Measurements from ENCODE around the gene NPEPL1.

Gene NPEPL1

GRCh38 chr20:58705208-58705926, 12.8 kb downstream of the NPEPL1 start:
- no peak for TF ChIP-seq CTCF (conservative IDR thresholded peaks at IDR 0.05; ENCODE audit: control insufficient read depth, insufficient read depth, low read depth, low read length)
- DNase-seq (ENCODE audit: low read depth): no peak
- no peak overlapping the region for H3K4me3 ChIP-seq (ENCODE audit: control insufficient read depth, low read depth, low read length)

GRCh38 chr20:58706150-58706892, 13.7 kb downstream of the NPEPL1 start:
- H3K4me3 ChIP-seq (ENCODE audit: control insufficient read depth, low read depth, low read length): no peak overlapping the region
- no peak for DNase-seq (ENCODE audit: low read depth)
- TF ChIP-seq CTCF (conservative IDR thresholded peaks at IDR 0.05; ENCODE audit: control insufficient read depth, insufficient read depth, low read depth, low read length): no peak

DNA sequence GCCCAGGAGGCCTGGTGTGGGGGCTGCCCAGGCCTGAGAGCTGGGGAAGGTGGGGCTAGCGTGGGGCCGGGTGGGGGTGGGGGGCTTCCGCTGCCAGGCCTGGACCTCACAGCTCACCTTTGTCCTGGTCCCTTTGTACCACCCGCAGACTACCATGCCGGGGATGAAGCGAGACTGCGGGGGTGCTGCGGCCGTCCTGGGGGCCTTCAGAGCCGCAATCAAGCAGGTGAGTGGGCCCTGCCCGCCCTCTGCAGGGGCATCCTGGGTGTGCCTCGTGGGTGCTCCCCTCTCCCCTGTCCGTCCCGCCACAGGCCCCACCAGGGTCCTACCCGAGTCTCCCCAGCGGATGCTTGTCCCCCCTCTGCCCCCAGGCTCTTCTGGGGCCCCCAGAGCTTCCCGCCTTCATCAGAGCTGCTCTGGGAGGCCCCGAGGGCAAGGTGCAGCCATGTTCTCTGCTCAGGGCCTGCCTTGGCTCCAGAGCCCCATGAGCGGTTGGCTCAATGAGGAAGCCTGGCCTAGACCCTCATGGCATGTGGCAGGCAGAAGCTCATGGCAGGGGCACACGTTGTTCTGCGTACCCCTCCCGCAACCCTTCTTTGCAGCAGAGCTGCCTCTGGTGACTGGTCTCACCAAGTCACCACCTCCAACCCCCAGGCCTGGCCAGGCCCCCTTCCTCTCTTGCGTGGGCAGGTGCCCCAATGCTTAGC, 14.5 kb downstream of the NPEPL1 start:
- H3K4me3 ChIP-seq (ENCODE audit: control insufficient read depth, low read depth, low read length): no peak overlapping the region
- DNase-seq (ENCODE audit: low read depth): no peak
- TF ChIP-seq CTCF (conservative IDR thresholded peaks at IDR 0.05; ENCODE audit: control insufficient read depth, insufficient read depth, low read depth, low read length): no peak

DNA sequence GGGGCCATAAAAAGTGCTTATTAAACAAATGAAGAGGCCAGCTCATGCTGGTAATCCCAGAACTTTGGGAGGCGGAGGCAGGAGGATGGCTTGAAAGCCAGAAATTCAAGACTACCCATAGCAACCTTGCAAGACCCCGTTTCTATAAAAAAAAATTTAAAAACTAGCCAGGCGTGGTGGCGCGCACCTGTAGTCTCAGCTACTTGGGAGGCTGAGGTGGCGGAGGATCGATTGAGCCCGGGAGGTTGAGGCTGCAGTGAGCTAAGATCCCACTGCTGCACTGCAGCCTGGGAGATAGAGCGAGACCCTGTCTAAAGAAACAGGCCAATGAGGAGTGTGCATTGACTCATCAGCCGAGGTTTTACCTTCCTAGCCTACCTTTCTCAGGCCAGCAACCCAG, 15.2 kb downstream of the NPEPL1 start:
- H3K4me3 ChIP-seq (ENCODE audit: control insufficient read depth, low read depth, low read length): no peak overlapping the region
- no peak for DNase-seq (ENCODE audit: low read depth)
- TF ChIP-seq CTCF (conservative IDR thresholded peaks at IDR 0.05; ENCODE audit: control insufficient read depth, insufficient read depth, low read depth, low read length): no peak

DNA sequence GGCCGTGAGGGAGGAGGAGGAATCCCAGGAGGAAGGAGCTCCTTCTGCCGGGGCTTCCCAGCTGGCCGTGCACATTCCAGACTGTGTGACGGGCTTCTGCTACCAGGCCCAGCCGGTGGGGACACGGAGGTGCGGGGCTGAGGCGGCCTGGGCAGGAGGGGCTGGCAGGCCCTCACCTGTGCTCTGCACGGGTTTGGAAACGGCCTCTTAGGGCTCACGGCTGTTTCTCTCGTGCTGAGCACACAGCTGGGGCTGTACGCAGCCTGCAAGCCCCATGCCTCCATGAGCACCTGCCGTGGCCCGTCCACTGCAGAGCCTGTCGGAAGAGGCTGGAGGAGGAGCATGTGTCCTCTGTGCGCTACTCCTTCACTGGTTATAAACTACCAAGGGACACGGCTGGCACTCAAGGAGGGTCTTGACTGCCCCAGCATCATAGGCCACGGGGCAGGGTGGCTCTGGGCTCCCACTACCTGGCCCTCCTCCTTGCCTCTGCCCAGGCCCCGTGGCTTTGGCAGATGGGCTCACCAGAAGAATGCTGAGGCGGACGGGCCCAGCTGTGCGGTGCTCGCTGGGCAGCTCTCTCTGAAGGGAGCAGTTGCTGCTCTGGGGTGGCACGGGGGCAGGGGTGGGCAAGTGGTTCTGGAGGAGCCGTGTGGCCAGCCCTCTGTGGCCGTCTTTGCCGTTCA, 15.8 kb downstream of the NPEPL1 start:
- no peak for TF ChIP-seq CTCF (conservative IDR thresholded peaks at IDR 0.05; ENCODE audit: control insufficient read depth, insufficient read depth, low read depth, low read length)
- DNase-seq (ENCODE audit: low read depth): no peak
- no peak overlapping the region for H3K4me3 ChIP-seq (ENCODE audit: control insufficient read depth, low read depth, low read length)

GRCh38 chr20:58709013-58709702, 16.6 kb downstream of the NPEPL1 start:
- DNase-seq (ENCODE audit: low read depth): no peak
- TF ChIP-seq CTCF (conservative IDR thresholded peaks at IDR 0.05; ENCODE audit: control insufficient read depth, insufficient read depth, low read depth, low read length): no peak
- no peak overlapping the region for H3K4me3 ChIP-seq (ENCODE audit: control insufficient read depth, low read depth, low read length)

All from fibroblast of mammary gland (primary cell).